NB4 (cell line): ENCODE data around the gene PPP4R2.

Experiments
- DNase-seq: peaks from one replicate; pipeline ENCODE4 v3.0.0; 2010; ENCODE audit warnings: low read depth
- H3K4me3 ChIP-seq: one replicate; pipeline ENCODE4 v1.5.1; 2011; ENCODE audit warnings: mild to moderate bottlenecking, low read depth, low read length, moderate library complexity
- CTCF ChIP-seq: IDR thresholded peaks from one replicate; pipeline ENCODE4 v1.5.1; 2012; ENCODE audit warnings: low read depth, low read length
- MAX ChIP-seq: IDR thresholded peaks from 2 replicates; pipeline ENCODE4 v1.6.1; 2011; ENCODE audit warnings: low read depth, low read length
- MYC ChIP-seq: IDR thresholded peaks from 2 replicates; pipeline ENCODE4 v1.6.1; 2011; ENCODE audit warnings: low read depth, low read length
- POLR2A ChIP-seq: IDR thresholded peaks from 2 replicates; pipeline ENCODE4 v1.6.1; 2011; ENCODE audit warnings: mild to moderate bottlenecking; ENCODE audit not compliant: insufficient read length; ENCODE audit errors: extremely low read depth

Gene PPP4R2

GRCh38 chr3:73024836-73025235 lies 28.2 kb downstream of the PPP4R2 start:
- H3K4me3 ChIP-seq, result no peak overlapping the region
- DNase-seq, result no peak
- TF ChIP-seq POLR2A, result no peak
- no peak for TF ChIP-seq CTCF
- TF ChIP-seq MYC, result no peak
- TF ChIP-seq MAX, result no peak

GRCh38 chr3:73026111-73026759 lies 29.6 kb downstream of the PPP4R2 start:
- no peak overlapping the region for H3K4me3 ChIP-seq
- TF ChIP-seq MYC (no peak), POLR2A (no peak), MAX (no peak), CTCF (no peak)
- DNase-seq, result no peak

- no peak overlapping the region for H3K4me3 ChIP-seq
- DNase-seq, result no peak
- TF ChIP-seq MAX (no peak), POLR2A (no peak)
Measured at GRCh38 chr3:73026760-73027113, 30.1 kb downstream of the PPP4R2 start.

- DNase-seq, result no peak
- no peak overlapping the region for H3K4me3 ChIP-seq
- TF ChIP-seq MAX (no peak), CTCF (no peak), MYC (no peak)
Measured at GRCh38 chr3:73028803-73029202, 32.2 kb downstream of the PPP4R2 start.

- no peak for DNase-seq
- no peak overlapping the region for H3K4me3 ChIP-seq
- no peak for TF ChIP-seq POLR2A
- TF ChIP-seq CTCF, result no peak
- TF ChIP-seq MAX, result no peak
- no peak for TF ChIP-seq MYC
Measured at GRCh38 chr3:73029321-73029796, 32.7 kb downstream of the PPP4R2 start.

GRCh38 chr3:73030073-73030597 lies 33.5 kb downstream of the PPP4R2 start:
- no peak for DNase-seq
- no peak overlapping the region for H3K4me3 ChIP-seq
- TF ChIP-seq CTCF (no peak), MYC (no peak)
